ENCODE data around the gene PRKCB.

The PRKCB gene

DNA sequence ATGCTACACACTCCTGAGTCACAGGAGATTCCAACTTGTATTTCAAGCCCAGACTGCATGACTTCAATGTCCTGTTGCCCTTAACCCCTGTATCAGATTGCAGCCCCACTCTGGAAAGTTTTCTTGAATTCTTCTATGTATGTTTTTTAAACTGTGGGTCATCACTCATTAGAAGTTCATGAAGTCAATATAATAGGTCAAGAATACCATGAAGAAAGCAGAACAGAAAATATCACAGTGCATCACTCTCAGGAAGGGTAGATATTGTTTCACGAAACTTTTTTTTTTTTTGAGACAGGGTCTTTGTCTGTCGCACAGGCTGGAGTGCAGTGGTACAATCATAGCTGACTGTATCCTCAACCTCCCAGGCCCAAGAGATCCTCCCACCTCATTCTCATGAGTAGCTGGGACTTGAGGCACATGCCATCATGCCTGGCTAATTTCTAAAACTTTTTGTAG is 20.5 kb downstream of the PRKCB start:
- no peak overlapping the region for H3K4me3 Mint-ChIP-seq
- H3K27me3 Mint-ChIP-seq (ENCODE audit: low read depth, poor library complexity): peaks cover 56% of the 10 kb centered on the region
- no peak for TF ChIP-seq CTCF (IDR thresholded peaks at IDR 0.05)
- peaks cover 2% of the 10 kb centered on the region for H3K9me3 Mint-ChIP-seq
- H3K27ac Mint-ChIP-seq: no peak overlapping the region
- H3K4me1 Mint-ChIP-seq: peaks cover 5% of the 10 kb centered on the region
- H3K36me3 Mint-ChIP-seq (ENCODE audit: low read depth): no peaks in the 10 kb centered on the region
- DNase-seq: no peak

- no peaks in the 10 kb centered on the region for H3K9me3 Mint-ChIP-seq
- no peak overlapping the region for H3K27ac Mint-ChIP-seq
- no peak overlapping the region for H3K4me3 Mint-ChIP-seq
- no peaks in the 10 kb centered on the region for H3K36me3 Mint-ChIP-seq (ENCODE audit: low read depth)
- no peak for DNase-seq
- H3K27me3 Mint-ChIP-seq (ENCODE audit: low read depth, poor library complexity): peaks cover 65% of the 10 kb centered on the region
- peaks cover 5% of the 10 kb centered on the region for H3K4me1 Mint-ChIP-seq
- no peak for TF ChIP-seq CTCF (IDR thresholded peaks at IDR 0.05)
These were observed 21.6 kb downstream of the PRKCB start for GRCh38 chr16:23857256-23857880.

- DNase-seq: no peak
- no peak overlapping the region for H3K27ac Mint-ChIP-seq
- no peaks in the 10 kb centered on the region for H3K36me3 Mint-ChIP-seq (ENCODE audit: low read depth)
- H3K27me3 Mint-ChIP-seq (ENCODE audit: low read depth, poor library complexity): peaks cover 67% of the 10 kb centered on the region
- H3K4me1 Mint-ChIP-seq: peaks cover 5% of the 10 kb centered on the region
- no peak overlapping the region for H3K4me3 Mint-ChIP-seq
- no peak for TF ChIP-seq CTCF (IDR thresholded peaks at IDR 0.05)
- no peaks in the 10 kb centered on the region for H3K9me3 Mint-ChIP-seq
These were observed 22.1 kb downstream of the PRKCB start for GRCh38 chr16:23857881-23858269.

DNA sequence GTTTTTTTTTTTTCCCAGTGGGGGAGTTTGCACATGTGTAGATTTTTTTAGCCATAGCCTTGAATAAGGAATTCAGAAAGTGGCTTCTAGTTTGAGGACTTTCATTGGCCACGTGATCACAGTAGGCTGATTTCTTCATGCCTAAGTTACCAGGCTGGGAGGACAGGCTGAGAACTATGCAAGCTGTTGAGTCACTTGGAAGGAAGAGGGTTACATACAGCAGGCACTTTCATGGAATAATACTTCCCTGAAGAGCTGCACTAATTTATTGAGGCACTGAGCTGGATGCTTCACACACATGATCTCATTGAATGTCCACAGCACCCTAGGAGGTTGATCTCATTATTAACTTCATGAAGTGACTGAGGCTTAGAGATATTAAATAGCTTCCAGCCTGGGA is 22.8 kb downstream of the PRKCB start:
- no peak for TF ChIP-seq CTCF (IDR thresholded peaks at IDR 0.05)
- Mint-ChIP-seq H3K27ac (no peak overlapping the region), H3K4me1 (peaks cover 5% of the 10 kb centered on the region), H3K4me3 (no peak overlapping the region), H3K27me3 (ENCODE audit: low read depth, poor library complexity) (peaks cover 69% of the 10 kb centered on the region), H3K36me3 (ENCODE audit: low read depth) (no peaks in the 10 kb centered on the region), H3K9me3 (no peaks in the 10 kb centered on the region)
- DNase-seq: no peak

GRCh38 chr16:23859713-23860269 is 24.0 kb downstream of the PRKCB start:
- H3K4me3 Mint-ChIP-seq: no peak overlapping the region
- H3K9me3 Mint-ChIP-seq: no peaks in the 10 kb centered on the region
- H3K27me3 Mint-ChIP-seq (ENCODE audit: low read depth, poor library complexity): peaks cover 74% of the 10 kb centered on the region
- no peak for DNase-seq
- H3K27ac Mint-ChIP-seq: no peak overlapping the region
- no peaks in the 10 kb centered on the region for H3K36me3 Mint-ChIP-seq (ENCODE audit: low read depth)
- no peak for TF ChIP-seq CTCF (IDR thresholded peaks at IDR 0.05)
- peaks cover 5% of the 10 kb centered on the region for H3K4me1 Mint-ChIP-seq

DNA sequence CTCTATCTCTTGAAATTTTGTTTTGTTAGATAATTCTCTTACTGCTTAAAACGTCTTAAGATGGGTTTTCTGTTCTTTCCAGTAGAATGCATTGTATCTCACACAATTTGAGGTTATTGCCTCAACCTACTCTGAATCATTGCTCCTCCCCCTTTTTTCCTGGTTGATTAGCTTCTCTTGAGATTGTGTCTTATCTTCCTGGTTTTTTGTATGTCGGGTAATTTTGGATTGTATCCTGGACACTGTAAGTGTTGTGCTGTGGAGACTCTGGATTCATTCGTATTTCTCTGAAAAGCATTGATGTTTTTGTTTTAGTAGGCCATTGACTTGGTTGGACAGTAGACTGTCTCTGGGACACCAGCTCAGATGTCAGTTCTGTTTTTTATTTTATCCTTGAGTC is 26.1 kb downstream of the PRKCB start:
- Mint-ChIP-seq H3K27me3 (ENCODE audit: low read depth, poor library complexity) (peaks cover 84% of the 10 kb centered on the region), H3K4me1 (peaks cover 5% of the 10 kb centered on the region)
- TF ChIP-seq CTCF (IDR thresholded peaks at IDR 0.05): no peak

More for the DNA sequence above, 26.1 kb downstream of the PRKCB start:
- Mint-ChIP-seq H3K9me3 (no peaks in the 10 kb centered on the region), H3K36me3 (ENCODE audit: low read depth) (no peaks in the 10 kb centered on the region), H3K4me3 (no peak overlapping the region), H3K27ac (no peak overlapping the region)
- no peak for DNase-seq
